Ovary (tissue), 3 donors: ENCODE results near the gene UQCC2.

Experiments used
- EP300 ChIP-seq: sonication (generic); formaldehyde crosslinking; IDR thresholded peaks from one replicate; pipeline ENCODE4 v1.6.1; 2017; ENCODE audit warnings: antibody characterized with exemption
- TF ChIP-seq, protein P1 (sequence below), 3 donors: fragments of 450-650 bp in 2 of 3; fragments of 200-600 bp in 1 of 3; IDR thresholded peaks; one replicate each; pipeline versions ENCODE4 v1.5.1 to v1.8.0; 2016 to 2022; ENCODE audit warnings: antibody characterized with exemption in 3 of 3, mild to moderate bottlenecking in 1 of 3
- donor health status: DM: no; HTN: no; CAD: no.

GRCh38 chr6:33726696-33727095 lies 15.2 kb upstream of the UQCC2 start:
- TF ChIP-seq, protein P1, sequence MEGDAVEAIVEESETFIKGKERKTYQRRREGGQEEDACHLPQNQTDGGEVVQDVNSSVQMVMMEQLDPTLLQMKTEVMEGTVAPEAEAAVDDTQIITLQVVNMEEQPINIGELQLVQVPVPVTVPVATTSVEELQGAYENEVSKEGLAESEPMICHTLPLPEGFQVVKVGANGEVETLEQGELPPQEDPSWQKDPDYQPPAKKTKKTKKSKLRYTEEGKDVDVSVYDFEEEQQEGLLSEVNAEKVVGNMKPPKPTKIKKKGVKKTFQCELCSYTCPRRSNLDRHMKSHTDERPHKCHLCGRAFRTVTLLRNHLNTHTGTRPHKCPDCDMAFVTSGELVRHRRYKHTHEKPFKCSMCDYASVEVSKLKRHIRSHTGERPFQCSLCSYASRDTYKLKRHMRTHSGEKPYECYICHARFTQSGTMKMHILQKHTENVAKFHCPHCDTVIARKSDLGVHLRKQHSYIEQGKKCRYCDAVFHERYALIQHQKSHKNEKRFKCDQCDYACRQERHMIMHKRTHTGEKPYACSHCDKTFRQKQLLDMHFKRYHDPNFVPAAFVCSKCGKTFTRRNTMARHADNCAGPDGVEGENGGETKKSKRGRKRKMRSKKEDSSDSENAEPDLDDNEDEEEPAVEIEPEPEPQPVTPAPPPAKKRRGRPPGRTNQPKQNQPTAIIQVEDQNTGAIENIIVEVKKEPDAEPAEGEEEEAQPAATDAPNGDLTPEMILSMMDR (IDR thresholded peaks at IDR 0.05), result no peak
- TF ChIP-seq EP300, result no peak
